Esophagus squamous epithelium (tissue), 5 donors: ENCODE results near the gene EYS. TPM values are rescaled to one million over a fixed set of nuclear protein-coding genes. Genes with fewer than 3 reads are reported as not detected.

Experiments used
- DNase-seq: peaks from one replicate; lab custom pipeline; 2025; lab: John Stamatoyannopoulos, UW
- H3K27ac ChIP-seq, 4 donors: fragments of 200-600 bp; sonication (generic); one replicate each; pipeline ENCODE4 v1.5.1; 2016 to 2019; ENCODE audit warnings: mild to moderate bottlenecking in 1 of 4
- H3K27me3 ChIP-seq, 4 donors: fragments of 200-600 bp; sonication (generic); 1 replicate in 3 of 4; 2 replicates in 1 of 4; pipeline versions ENCODE4 v1.5.1 to v1.6.0; 2017 to 2021; ENCODE audit warnings: antibody characterized with exemption in 1 of 4
- H3K36me3 ChIP-seq, 3 donors: fragments of 200-600 bp; sonication (generic); one replicate each; pipeline ENCODE4 v1.5.1; 2016 to 2019
- H3K4me1 ChIP-seq, 3 donors: fragments of 200-600 bp; sonication (generic); one replicate each; pipeline ENCODE4 v1.5.1; 2017 to 2019
- H3K4me3 ChIP-seq, 4 donors: fragments of 200-600 bp; sonication (generic); 1 replicate in 3 of 4; 2 replicates in 1 of 4; pipeline ENCODE4 v1.5.1; 2016 to 2019; ENCODE audit warnings: mild to moderate bottlenecking in 2 of 4, moderate library complexity in 1 of 4
- H3K9me3 ChIP-seq, 3 donors: fragments of 200-600 bp; sonication (generic); one replicate each; pipeline ENCODE4 v1.5.1; 2016 to 2019
- CTCF ChIP-seq, 6 experiments: fragments of 450-650 bp in 4 of 6; fragments of 200-600 bp in 2 of 6; sonication (generic) in 2 of 6; IDR thresholded peaks; one replicate each; pipeline ENCODE4 v1.5.1; 2016 to 2019; ENCODE audit warnings: antibody characterized with exemption in 6 of 6, mild to moderate bottlenecking in 4 of 6, moderate library complexity in 4 of 6
- POLR2A ChIP-seq, 4 donors: fragments of 450-650 bp; IDR thresholded peaks; one replicate each; pipeline ENCODE4 v1.6.1; 2017; ENCODE audit warnings: antibody characterized with exemption in 4 of 4, mild to moderate bottlenecking in 4 of 4, moderate library complexity in 3 of 4
- WGBS, 2 donors: methylation state at CpG; one replicate each; pipeline ENCODE4 v1.1.5; 2018; 5-methylcytosine and 5-hydroxymethylcytosine counted together
- intact Hi-C: fragments of 100-400 bp; cut with DNase I; formaldehyde crosslinking; loops from one replicate; pipeline ENCODE4 v1.15.0; 2022
- total RNA-seq, 4 donors: library from RNA; depleted of rRNA; stranded (reverse); fragments of >200 nt; gene quantifications; one replicate each; pipeline ENCODE4 v1.1.0, GENCODE V29; 2016
- donor health status: DM: yes; HTN: yes; CAD: no.

EYS gene
- total RNA-seq, 4 donors from 2014 or later: 0.87 TPM; not detected in 3

- Histone ChIP-seq H3K4me3 (no peak overlapping the region), H3K27ac (no peak overlapping the region), H3K27me3 (no peaks in the 10 kb centered on the region), H3K9me3 (peaks cover 0 to 8% (median 0%) of the 10 kb centered on the region in 3 donors), H3K4me1 (no peaks in the 10 kb centered on the region), H3K36me3 (no peaks in the 10 kb centered on the region)
- no peak for DNase-seq
- 36 to 42% methylated on average over 5 of the region's 5 CpGs for WGBS, 2 donors
- intact Hi-C loops: no loop called here
- TF ChIP-seq CTCF (IDR thresholded peaks at IDR 0.05) (peak in 4 of 6 experiments; percentile 25 to 42 (median 34)), POLR2A (IDR thresholded peaks at IDR 0.05) (no peak)
These were observed 1376.2 kb downstream of the EYS start for GRCh38 chr6:64330694-64331307.

GRCh38 chr6:64326939-64327338 lies 1380.1 kb downstream of the EYS start:
- no peaks in the 10 kb centered on the region for H3K4me1 ChIP-seq
- intact Hi-C loops: loop anchor here (10.0 kb wide), 1 partner anchor 402 kb away; no protein-coding TSS in a partner anchor
- TF ChIP-seq CTCF (IDR thresholded peaks at IDR 0.05) (no peak), POLR2A (IDR thresholded peaks at IDR 0.05) (no peak)
- DNase-seq: no peak
- no peak overlapping the region for H3K4me3 ChIP-seq
- no peaks in the 10 kb centered on the region for H3K36me3 ChIP-seq
- no peak overlapping the region for H3K27ac ChIP-seq
- 72 to 74% methylated on average over 8 of the region's 8 CpGs for WGBS, 2 donors
- H3K9me3 ChIP-seq: peaks cover 0 to 8% (median 0%) of the 10 kb centered on the region in 3 donors
- H3K27me3 ChIP-seq: no peaks in the 10 kb centered on the region

- Histone ChIP-seq H3K27me3 (no peaks in the 10 kb centered on the region), H3K36me3 (no peaks in the 10 kb centered on the region), H3K27ac (no peak overlapping the region), H3K4me3 (no peak overlapping the region), H3K4me1 (no peaks in the 10 kb centered on the region), H3K9me3 (peaks cover 0 to 8% (median 0%) of the 10 kb centered on the region in 3 donors)
- WGBS, 2 donors: 44 to 70% methylated on average over 2 of the region's 2 CpGs
- DNase-seq: no peak
- TF ChIP-seq POLR2A (IDR thresholded peaks at IDR 0.05): no peak
- TF ChIP-seq CTCF (IDR thresholded peaks at IDR 0.05): no peak
- intact Hi-C loops: loop anchor here (10.0 kb wide), 1 partner anchor 400 kb away; no protein-coding TSS in a partner anchor
These were observed 1381.9 kb downstream of the EYS start for GRCh38 chr6:64325093-64325492.

GRCh38 chr6:64310214-64310613 lies 1396.8 kb downstream of the EYS start:
- no peak for DNase-seq
- TF ChIP-seq POLR2A (IDR thresholded peaks at IDR 0.05) (no peak), CTCF (IDR thresholded peaks at IDR 0.05) (no peak)
- Histone ChIP-seq H3K9me3 (peaks cover 0 to 7% (median 0%) of the 10 kb centered on the region in 3 donors), H3K27me3 (no peaks in the 10 kb centered on the region), H3K27ac (no peak overlapping the region), H3K4me3 (no peak overlapping the region), H3K36me3 (no peaks in the 10 kb centered on the region), H3K4me1 (no peaks in the 10 kb centered on the region)
- intact Hi-C loops: no loop called here

- Histone ChIP-seq H3K27ac (no peak overlapping the region), H3K4me1 (no peaks in the 10 kb centered on the region), H3K4me3 (no peak overlapping the region), H3K36me3 (no peaks in the 10 kb centered on the region), H3K9me3 (peaks cover 0 to 10% (median 4%) of the 10 kb centered on the region in 3 donors), H3K27me3 (no peaks in the 10 kb centered on the region)
- WGBS, 2 donors: 68 to 70% methylated on average over 11 of the region's 11 CpGs
- DNase-seq: no peak
- no peak for TF ChIP-seq CTCF (IDR thresholded peaks at IDR 0.05)
- no peak for TF ChIP-seq POLR2A (IDR thresholded peaks at IDR 0.05)
- intact Hi-C loops: no loop called here
These were observed 1405.5 kb downstream of the EYS start for GRCh38 chr6:64301307-64302236.
